ENCODE data around the gene KCNN1.
"Not testable (repeated sequence)": the region's sequence is repeated elsewhere in the genome, so short reads cannot be mapped to it uniquely, and the experiment has no call there.

The KCNN1 gene

DNA sequence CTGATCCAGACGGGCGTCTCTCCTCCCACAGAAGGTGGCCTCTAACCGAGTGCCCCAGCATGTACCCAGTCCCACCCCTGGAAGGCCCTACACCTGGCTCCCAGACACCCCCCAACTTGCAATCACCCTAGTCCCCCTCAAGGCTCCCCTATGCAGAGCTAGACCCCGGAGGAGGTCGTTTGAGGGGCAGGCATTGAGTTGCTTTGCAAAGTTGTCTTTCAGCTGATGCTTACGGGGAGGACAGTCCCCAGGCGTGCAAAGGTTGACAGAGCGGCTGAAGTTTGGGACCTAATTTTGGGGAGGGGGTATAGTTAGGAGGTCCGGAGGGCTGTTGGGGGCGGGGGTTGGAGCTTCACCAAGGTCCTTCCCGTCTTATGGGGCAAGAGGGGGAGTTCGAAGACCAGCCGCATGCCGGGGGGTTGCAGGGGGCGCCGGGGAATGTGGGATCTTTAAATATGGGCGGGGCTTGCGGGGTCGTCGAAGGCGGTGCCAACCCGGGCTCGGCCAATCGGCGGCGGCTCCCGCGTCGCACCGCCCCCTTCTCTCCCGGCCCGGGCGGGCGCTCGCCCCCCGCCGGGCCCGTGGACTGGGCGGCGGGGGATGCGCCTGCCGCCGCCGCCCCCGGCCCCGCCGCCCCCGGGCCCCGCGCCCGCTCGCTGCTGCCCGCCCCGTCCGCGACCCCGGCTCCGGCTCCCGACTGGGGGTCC is at the start of gene KCNN1:
KCNN1 (plus strand) TSS at position 558 of the 707 bp plus-strand sequence. CDS start 6,782 bp downstream, outside the sequence.
- POLR2A ChIA-PET: interaction anchor here (0.7 kb wide), 1 partner anchor 34 kb away, joined by 5 read pairs; the partner anchor contains the start of gene CCDC124
- Histone ChIP-seq H3K4me3 (ENCODE audit: low read depth, low read length) (peak within 1 kb of the TSS; percentile 49), H3K4me1 (ENCODE audit: control insufficient read depth, insufficient read depth, low read length) (no peaks in the 10 kb centered on the region), H3K9me3 (ENCODE audit: control insufficient read depth, insufficient read depth, low read depth, low read length) (no peaks in the 10 kb centered on the region), H3K36me3 (ENCODE audit: control insufficient read depth in 2 of 2, insufficient read depth in 1 of 2, low read length in 2 of 2) (no peaks in the 10 kb centered on the region), H3K27ac (ENCODE audit: extremely low read depth, low read depth, low read length) (no peak within 1 kb of the TSS)
- CTCF ChIA-PET: interaction anchor here (0.6 to 1.0 kb wide), 4 partner anchors 20 to 182 kb away, joined by 3 to 4 read pairs (median 3); partner anchors contain the start of gene RPL18A
- TF ChIP-seq SP2 (tag by site-specific recombination; IDR thresholded peaks at IDR 0.05) (peak; percentile 42; the same call in 1 of the 2 replicates), KLF10 (tag by site-specific recombination; IDR thresholded peaks at IDR 0.05) (no peak)

DNA sequence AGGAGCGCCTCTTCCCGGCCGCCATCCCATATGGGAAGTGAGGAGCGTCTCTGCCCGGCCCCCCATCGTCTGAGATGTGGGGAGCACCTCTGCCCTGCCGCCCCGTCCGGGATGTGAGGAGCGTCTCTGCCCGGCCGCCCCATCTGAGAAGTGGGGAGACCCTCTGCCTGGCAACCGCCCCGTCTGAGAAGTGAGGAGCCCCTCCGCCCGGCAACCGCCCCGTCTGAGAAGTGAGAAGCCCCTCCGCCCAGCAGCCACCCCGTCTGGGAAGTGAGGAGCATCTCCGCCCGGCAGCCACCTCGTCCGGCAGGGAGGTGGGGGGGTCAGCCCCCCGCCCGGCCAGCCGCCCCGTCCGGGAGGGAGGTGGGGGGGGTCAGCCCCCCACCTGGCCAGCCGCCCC is 48.8 kb upstream of the KCNN1 start:
- H3K27ac ChIP-seq (ENCODE audit: extremely low read depth, low read depth, low read length); H3K4me1 ChIP-seq (ENCODE audit: control insufficient read depth, insufficient read depth, low read length); H3K36me3 ChIP-seq (ENCODE audit: control insufficient read depth in 2 of 2, insufficient read depth in 1 of 2, low read length in 2 of 2); POLR2A ChIA-PET; H3K4me3 ChIP-seq (ENCODE audit: low read depth, low read length); H3K9me3 ChIP-seq (ENCODE audit: control insufficient read depth, insufficient read depth, low read depth, low read length); CTCF ChIA-PET: not testable (repeated sequence)

GRCh38 chr19:17919122-17919521 is 47.8 kb upstream of the KCNN1 start:
- H3K27ac ChIP-seq (ENCODE audit: extremely low read depth, low read depth, low read length); H3K4me1 ChIP-seq (ENCODE audit: control insufficient read depth, insufficient read depth, low read length); CTCF ChIA-PET; H3K9me3 ChIP-seq (ENCODE audit: control insufficient read depth, insufficient read depth, low read depth, low read length); H3K36me3 ChIP-seq (ENCODE audit: control insufficient read depth in 2 of 2, insufficient read depth in 1 of 2, low read length in 2 of 2); POLR2A ChIA-PET; H3K4me3 ChIP-seq (ENCODE audit: low read depth, low read length): not testable (repeated sequence)
- TF ChIP-seq KLF1 (tag by site-specific recombination; IDR thresholded peaks at IDR 0.05): peak; percentile 82
- TF ChIP-seq ZNF335 (tag by site-specific recombination; conservative IDR thresholded peaks at IDR 0.05): peak; percentile 66
- peak; percentile 57 for TF ChIP-seq WT1 (tag by site-specific recombination; IDR thresholded peaks at IDR 0.05)

DNA sequence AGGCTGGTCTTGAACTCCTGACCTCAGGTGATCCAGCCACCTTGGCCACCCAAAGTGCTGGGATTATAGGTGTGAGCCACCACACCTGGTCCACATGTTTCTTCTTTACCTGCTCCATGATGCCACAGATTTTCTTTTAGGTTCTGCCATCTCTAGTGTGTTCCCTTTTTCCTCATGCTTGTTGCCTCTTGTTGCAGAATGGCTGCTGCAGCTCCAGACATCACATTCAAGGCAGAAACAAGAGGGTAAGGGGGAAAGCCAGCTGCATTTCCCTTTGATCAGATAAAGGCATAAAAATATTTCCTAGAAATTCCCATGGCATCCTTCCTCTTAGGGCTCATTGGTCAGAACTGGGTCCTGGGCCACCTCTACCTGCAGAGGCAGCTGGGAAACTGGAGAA is 46.4 kb upstream of the KCNN1 start:
- Histone ChIP-seq H3K36me3 (ENCODE audit: control insufficient read depth in 2 of 2, insufficient read depth in 1 of 2, low read length in 2 of 2) (no peaks in the 10 kb centered on the region), H3K4me3 (ENCODE audit: low read depth, low read length) (no peak overlapping the region), H3K9me3 (ENCODE audit: control insufficient read depth, insufficient read depth, low read depth, low read length) (no peaks in the 10 kb centered on the region), H3K4me1 (ENCODE audit: control insufficient read depth, insufficient read depth, low read length) (0 out of 2 replicates have a peak, but pooled peaks cover 6% of the 10 kb centered on the region), H3K27ac (ENCODE audit: extremely low read depth, low read depth, low read length) (no peak overlapping the region)
- ChIA-PET CTCF (no interaction called here), POLR2A (no interaction called here)
- no peak for TF ChIP-seq ZBTB26 (tag by site-specific recombination; optimal IDR thresholded peaks at IDR 0.05)
- TF ChIP-seq, protein P1, sequence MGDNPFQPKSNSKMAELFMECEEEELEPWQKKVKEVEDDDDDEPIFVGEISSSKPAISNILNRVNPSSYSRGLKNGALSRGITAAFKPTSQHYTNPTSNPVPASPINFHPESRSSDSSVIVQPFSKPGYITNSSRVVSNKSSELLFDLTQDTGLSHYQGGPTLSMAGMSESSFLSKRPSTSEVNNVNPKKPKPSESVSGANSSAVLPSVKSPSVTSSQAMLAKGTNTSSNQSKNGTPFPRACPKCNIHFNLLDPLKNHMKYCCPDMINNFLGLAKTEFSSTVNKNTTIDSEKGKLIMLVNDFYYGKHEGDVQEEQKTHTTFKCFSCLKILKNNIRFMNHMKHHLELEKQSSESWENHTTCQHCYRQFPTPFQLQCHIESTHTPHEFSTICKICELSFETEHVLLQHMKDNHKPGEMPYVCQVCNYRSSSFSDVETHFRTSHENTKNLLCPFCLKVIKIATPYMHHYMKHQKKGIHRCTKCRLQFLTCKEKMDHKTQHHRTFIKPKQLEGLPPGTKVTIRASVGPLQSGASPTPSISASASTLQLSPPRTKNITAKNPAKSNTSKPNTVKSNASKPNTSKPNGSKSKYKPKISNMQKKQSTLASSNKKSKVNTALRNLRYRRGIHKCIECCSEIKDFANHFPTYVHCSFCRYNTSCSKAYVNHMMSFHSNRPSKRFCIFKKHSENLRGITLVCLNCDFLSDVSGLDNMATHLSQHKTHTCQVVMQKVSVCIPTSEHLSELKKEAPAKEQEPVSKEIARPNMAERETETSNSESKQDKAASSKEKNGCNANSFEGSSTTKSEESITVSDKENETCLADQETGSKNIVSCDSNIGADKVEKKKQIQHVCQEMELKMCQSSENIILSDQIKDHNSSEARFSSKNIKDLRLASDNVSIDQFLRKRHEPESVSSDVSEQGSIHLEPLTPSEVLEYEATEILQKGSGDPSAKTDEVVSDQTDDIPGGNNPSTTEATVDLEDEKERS (tag by site-specific recombination; IDR thresholded peaks at IDR 0.05): peak; percentile 96

- Histone ChIP-seq H3K27ac (ENCODE audit: extremely low read depth, low read depth, low read length) (no peak overlapping the region), H3K4me1 (ENCODE audit: control insufficient read depth, insufficient read depth, low read length) (no peaks in the 10 kb centered on the region), H3K36me3 (ENCODE audit: control insufficient read depth in 2 of 2, insufficient read depth in 1 of 2, low read length in 2 of 2) (no peaks in the 10 kb centered on the region), H3K4me3 (ENCODE audit: low read depth, low read length) (no peak overlapping the region), H3K9me3 (ENCODE audit: control insufficient read depth, insufficient read depth, low read depth, low read length) (no peaks in the 10 kb centered on the region)
- CTCF ChIA-PET: interaction anchor here (1.2 kb wide), 1 partner anchor 75 kb away, joined by 3 read pairs; no protein-coding TSS in a partner anchor
- POLR2A ChIA-PET: no interaction called here
- TF ChIP-seq, protein P2, sequence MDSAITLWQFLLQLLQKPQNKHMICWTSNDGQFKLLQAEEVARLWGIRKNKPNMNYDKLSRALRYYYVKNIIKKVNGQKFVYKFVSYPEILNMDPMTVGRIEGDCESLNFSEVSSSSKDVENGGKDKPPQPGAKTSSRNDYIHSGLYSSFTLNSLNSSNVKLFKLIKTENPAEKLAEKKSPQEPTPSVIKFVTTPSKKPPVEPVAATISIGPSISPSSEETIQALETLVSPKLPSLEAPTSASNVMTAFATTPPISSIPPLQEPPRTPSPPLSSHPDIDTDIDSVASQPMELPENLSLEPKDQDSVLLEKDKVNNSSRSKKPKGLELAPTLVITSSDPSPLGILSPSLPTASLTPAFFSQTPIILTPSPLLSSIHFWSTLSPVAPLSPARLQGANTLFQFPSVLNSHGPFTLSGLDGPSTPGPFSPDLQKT (IDR thresholded peaks at IDR 0.05; ENCODE audit: borderline replicate concordance, low read depth, low read length): no peak
- TF ChIP-seq ZNF660 (tag by site-specific recombination; IDR thresholded peaks at IDR 0.05) (no peak), ZNF223 (tag by site-specific recombination; IDR thresholded peaks at IDR 0.05) (no peak), ZNF239 (tag by site-specific recombination; IDR thresholded peaks at IDR 0.05) (no peak), ZFP41 (tag by site-specific recombination; IDR thresholded peaks at IDR 0.05; ENCODE audit: borderline replicate concordance) (no peak), ZNF366 (tag by site-specific recombination; conservative IDR thresholded peaks at IDR 0.05) (no peak), ZBTB1 (tag by site-specific recombination; IDR thresholded peaks at IDR 0.05) (no peak), ZNF214 (tag by site-specific recombination; IDR thresholded peaks at IDR 0.05; ENCODE audit: borderline replicate concordance) (no peak), ZNF133 (tag by site-specific recombination; IDR thresholded peaks at IDR 0.05) (no peak), ZNF324 (tag by site-specific recombination; IDR thresholded peaks at IDR 0.05) (no peak), SP3 (tag by site-specific recombination; IDR thresholded peaks at IDR 0.05) (no peak), ZNF621 (tag by site-specific recombination; IDR thresholded peaks at IDR 0.05) (no peak), ZNF184 (tag by site-specific recombination; IDR thresholded peaks at IDR 0.05) (no peak)
Observed at GRCh38 chr19:17922138-17922537, 44.8 kb upstream of the KCNN1 start.

Measured in HEK293 (cell line).